ENCODE results near the gene KIF2A.

- TF ChIP-seq, protein P1, sequence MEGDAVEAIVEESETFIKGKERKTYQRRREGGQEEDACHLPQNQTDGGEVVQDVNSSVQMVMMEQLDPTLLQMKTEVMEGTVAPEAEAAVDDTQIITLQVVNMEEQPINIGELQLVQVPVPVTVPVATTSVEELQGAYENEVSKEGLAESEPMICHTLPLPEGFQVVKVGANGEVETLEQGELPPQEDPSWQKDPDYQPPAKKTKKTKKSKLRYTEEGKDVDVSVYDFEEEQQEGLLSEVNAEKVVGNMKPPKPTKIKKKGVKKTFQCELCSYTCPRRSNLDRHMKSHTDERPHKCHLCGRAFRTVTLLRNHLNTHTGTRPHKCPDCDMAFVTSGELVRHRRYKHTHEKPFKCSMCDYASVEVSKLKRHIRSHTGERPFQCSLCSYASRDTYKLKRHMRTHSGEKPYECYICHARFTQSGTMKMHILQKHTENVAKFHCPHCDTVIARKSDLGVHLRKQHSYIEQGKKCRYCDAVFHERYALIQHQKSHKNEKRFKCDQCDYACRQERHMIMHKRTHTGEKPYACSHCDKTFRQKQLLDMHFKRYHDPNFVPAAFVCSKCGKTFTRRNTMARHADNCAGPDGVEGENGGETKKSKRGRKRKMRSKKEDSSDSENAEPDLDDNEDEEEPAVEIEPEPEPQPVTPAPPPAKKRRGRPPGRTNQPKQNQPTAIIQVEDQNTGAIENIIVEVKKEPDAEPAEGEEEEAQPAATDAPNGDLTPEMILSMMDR (IDR thresholded peaks at IDR 0.05; ENCODE audit: low read length): no peak
- TF ChIP-seq EZH2 (IDR thresholded peaks at IDR 0.05; ENCODE audit: borderline replicate concordance, low read length): no peak
These were observed 89.4 kb downstream of the KIF2A start for GRCh38 chr5:62395210-62395950.

Measured in OCI-LY1 (cell line).